NCI-H2107 treated with DMSO at 0.1 percent for 48 hours (cell line): ENCODE data around the gene IRF5.

ENCODE experiments used
- DNase-seq: peaks from one replicate; lab custom pipeline; 2025; ENCODE audit not compliant: unreplicated experiment; lab: John Stamatoyannopoulos, UW

IRF5 gene

DNA sequence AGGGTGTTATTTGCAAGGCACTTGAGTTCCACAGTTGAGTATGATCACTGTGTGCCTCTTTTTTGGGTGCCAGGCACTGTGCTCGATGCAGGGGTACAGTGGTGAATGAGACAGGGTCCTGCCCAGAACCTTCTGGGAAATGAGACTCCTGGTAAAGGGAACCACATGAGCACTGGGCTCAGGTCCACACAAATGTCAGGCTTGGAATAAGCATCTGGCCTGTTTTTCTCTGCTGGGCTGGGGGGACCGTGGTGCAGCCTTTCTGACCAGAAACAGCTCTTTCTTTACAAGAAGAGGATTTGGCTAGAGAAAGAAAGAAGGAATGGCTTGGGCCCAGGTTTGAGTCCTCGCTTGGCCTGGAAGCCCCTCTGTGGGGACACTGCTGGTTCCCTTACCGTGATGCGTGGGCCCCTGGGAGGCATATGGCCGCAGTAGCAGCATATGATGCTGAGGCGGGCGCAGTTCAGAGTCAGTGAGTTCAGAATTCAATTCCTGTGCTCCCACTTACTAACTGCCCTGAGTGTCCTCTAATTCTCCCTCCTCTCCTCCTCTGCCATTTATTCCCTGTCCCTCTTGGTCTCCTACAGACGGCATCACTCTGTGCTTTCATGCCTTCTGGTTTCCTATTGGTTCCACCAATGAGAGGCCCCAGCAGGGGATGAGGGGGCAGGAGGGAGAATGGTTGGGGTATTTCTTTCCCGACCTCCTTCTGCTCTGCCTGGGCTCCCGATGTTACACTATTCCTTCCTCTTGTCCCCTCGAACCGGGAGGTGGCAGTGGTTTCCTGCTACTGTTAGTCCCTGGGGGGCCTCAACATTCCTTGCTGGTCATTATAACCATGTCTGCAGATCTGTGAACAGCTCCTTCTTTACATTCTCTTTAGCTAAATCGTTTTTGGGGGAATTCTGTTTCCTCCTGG lies 17.6 kb upstream of the IRF5 start:
- no peak for DNase-seq

DNA sequence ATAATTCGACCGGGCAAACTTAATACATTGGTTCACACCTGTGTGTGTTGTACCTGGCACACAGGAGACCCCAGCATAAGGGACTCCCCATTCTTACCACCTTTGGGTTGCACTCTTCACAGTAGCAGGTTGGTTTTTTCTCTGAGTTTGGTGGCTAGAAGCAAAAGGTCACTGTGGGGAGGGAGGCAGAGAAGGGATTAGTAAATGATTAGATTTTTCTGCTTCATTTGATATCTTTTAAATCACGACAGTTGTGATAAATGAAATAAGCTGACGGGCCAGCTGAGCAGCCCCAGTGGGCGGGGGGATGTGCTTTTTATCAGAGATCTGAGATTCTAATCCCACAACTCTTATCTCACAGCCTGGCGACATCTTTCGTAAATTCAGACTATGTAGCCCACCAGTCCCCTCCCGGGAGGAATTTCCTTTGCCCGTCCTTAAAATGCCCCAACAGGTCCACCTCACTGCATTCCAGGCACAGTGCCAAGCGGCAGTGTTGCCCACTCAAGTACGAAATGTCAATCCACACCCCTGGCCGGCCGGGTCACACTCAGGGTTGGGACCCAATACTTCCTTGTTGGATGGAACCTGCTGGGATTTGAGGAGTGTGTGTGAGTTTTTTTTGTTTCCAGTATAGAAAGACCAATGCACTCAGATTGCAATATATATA lies 16.7 kb upstream of the IRF5 start:
- no peak for DNase-seq

DNA sequence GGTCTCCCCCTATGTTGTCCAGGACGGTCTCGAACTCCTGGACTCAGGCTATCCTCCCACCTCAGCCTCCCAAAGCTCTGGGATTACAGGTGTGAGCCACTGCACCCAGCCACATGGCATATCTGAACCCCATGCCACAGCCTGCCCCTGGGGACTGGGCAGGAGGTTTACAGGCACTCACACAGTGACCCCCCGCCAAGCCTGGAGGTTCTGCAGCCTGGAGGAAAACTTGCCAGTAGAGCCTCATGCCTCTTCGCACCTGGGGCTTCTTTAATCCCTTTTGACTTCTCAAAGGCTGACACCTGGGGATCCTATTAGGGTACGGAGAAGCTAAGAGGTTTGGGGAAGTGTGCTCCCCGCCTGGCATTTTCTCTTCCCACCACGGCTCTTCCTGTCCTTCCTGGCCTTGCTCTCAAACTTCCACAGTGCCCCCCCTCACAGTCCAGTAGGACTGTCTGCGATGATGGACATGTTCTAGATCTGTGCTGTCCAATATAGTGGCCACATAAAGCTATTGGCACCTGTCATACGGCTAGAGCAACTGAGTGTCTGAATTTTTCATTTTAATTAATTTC lies 15.8 kb upstream of the IRF5 start:
- peak; percentile 10 for DNase-seq

DNA sequence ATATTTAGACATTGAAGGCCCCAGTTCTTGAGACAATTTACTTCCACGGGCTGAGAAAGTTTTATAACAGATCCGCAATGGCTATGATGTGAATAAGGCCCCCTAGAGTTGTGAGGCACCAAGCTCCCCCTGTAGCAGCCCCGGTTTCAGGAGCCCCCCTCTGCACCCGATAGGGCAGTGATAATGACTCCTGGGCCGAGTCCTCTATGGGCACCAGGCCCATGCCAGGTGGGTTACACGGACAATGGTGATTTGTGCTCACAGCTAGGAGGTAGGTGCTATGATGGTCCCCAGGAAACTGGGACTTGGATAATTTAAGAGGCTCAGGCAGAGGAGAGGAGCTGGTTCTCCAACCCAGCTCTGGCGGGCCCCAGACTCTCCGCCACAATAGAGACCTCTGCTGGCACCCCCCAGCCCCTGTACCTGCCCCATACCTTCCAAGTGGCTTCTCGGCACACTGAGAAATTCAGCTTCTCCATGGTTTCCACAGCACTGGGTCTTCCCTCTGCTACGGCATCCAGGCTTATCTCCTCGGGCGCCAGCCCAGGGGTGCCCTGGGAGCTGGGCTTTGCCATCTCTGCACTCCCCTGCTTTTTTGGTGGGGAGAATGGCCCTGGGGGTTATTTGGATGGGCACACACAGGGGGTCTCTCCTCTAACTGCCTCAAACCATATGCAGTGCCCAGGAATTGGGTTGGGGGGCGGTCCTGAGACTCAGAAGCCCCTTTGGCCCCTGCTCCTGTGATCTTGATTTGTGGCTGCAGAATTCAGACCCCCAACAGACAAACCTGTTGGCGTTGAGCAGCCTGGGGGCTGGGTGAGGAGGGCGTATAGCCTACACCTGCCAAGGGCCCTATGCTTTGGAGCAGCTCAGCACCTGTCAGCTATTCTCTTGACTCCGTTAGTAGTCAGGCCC lies 15.0 kb upstream of the IRF5 start:
- DNase-seq, result no peak

DNA sequence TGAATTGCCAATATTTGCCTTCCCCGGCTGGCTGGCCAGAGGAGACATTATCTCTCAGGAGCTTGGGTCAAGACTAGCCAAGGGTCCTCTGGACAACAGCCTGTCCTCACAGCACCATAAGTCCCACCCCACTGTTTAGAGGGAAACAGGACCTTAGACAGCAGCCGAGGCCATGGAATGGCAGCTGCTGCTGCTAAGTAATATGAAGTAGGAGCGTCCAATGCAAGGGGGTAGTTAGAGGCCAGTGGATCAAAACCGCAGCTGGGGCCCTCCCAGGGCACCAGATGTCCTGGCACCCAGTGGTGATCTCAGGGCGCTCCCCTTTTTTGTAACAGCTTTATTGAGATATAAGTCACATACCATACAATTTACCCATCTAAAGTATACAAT lies 14.3 kb upstream of the IRF5 start:
- no peak for DNase-seq

DNA sequence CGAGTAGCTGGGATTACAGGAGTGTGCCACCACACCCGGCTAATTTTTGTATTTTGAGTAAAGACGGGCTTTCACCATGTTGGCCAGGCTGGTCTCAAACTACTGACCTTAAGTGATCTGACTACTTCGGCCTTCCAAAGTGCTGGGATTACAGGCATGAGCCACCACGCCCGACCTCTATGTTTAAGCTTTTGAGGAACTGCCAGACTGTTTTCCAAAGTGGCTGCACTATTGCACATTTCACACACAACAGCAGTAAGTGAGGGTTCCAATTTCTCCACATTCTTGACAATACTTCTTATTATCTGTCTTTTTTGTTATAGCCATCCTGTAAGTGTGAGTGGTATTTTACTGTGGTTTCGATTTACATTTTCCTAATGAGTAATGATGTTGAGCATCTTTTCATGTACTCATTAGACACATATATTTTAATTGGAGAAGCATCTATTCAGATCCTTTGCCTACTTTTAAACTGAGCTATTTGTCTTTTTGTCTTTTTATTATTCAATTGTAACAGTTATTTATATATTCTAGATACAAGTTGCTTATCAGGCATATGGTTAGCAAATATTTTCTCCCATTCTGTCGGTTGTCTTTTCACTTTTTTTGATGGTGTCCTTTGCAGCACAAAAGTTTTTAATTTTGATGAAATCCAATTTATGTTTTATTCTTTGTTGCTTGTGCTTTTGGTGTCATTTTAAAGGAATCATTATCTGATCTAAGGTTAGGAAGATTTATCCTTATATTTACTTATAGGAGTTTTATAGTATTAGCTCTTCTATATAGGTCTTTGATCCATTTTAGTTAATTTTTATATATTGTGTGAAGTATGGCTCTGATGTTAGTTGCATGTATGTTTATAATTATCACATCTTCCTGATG lies 12.8 kb upstream of the IRF5 start:
- DNase-seq, result no peak

DNA sequence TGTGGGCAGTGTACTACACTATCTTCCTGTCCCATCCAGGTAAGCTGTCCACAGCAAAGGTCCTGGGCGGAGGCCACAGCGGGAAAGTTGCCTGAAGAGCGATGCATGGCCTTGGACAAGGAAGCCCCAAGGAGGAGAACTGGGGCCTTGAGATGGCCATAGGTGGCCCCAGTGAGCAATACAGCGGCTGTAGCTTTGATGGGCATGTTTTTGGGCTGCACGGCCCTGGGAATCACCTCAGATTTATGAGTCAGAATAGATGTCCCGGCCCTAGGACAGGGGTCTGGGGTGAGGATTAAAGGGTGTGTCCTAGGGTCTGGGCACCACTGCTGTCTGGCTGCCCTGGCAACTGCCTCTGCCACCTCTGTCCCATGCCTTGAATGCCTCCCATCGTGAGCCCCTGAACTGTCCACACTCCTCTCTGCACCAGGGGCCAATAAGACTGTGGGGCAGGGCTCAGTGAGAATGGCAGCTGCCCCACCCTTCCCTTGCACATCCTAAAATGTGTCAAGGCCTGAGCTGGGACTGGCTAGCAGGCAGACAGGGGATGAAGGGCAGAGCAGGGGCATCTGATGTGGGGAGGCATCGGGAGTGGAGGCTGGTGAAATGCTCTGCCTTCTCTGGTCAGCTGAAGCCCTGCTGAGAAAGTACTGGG lies 9.4 kb upstream of the IRF5 start:
- no peak for DNase-seq

DNA sequence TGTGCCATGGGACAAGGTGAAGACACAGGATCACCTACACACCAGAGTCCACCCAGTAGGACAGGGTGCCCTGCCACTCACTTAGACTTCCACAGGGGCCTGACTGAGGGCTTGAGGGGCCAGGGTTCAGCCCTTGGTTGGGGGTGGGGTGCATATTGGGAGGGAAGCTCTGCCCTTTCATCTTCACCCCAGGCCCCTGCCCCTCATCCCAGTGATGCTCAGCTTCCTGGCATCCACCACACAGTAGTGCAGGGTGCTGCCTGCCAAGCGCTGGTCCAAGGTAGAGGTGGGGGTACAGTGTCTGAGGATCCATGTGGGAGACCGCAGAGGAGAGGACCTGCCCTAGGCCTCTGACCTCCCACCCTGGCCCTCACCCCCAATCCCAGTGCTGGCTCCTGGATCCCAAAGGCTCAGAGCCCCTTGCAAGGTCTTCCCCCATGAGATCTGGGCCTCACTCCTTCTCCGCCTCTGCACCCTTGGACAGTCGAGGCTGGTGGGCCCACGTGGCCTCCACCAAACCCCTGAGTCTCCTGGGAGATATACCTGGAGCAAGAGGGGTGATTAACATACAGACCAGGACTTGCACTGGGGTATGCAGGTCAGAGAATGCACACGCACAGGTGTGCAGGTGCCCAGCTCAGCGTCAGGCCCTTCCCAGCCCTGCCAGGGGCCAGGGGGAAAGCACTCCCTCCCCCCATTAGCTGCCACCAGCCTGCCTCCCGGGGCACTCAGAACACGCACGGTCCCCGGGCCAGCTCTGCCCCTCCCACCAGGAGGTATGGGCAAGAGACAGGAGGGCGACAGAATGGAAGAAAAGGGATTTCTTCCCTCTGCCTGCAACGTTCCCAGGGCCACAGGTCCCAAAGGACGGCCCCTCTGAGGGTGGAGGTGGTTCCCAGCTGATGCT lies 8.6 kb upstream of the IRF5 start:
- no peak for DNase-seq

DNA sequence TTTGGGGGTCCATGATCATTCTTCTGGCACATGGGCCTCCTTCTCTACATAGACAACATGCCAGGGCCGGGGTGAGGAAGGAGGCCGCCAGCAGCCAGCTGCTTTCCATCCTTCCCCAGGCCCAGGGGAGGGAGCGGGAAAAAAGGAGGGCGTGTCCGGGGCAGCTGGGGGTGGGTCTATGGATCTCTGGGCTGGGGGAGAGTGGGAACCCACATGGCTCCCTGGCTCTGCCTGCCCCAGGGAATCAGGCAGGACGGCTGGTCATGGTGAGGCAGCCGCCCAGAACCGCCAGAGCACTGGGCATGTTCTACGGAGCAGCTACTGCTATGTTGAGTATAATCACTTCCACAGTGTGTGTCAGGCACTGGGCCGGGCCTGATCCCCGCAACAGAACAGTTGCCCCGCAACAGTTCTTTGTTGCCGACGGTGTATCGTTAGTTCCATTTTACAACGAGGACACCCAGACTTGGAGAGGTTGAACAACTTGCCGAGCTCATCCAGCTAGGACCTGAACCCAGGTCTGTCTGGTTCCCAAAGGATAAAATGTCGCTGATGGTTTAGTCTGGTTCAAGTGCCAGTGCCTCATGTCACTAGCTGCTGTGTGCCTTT lies 6.4 kb upstream of the IRF5 start:
- no peak for DNase-seq

DNA sequence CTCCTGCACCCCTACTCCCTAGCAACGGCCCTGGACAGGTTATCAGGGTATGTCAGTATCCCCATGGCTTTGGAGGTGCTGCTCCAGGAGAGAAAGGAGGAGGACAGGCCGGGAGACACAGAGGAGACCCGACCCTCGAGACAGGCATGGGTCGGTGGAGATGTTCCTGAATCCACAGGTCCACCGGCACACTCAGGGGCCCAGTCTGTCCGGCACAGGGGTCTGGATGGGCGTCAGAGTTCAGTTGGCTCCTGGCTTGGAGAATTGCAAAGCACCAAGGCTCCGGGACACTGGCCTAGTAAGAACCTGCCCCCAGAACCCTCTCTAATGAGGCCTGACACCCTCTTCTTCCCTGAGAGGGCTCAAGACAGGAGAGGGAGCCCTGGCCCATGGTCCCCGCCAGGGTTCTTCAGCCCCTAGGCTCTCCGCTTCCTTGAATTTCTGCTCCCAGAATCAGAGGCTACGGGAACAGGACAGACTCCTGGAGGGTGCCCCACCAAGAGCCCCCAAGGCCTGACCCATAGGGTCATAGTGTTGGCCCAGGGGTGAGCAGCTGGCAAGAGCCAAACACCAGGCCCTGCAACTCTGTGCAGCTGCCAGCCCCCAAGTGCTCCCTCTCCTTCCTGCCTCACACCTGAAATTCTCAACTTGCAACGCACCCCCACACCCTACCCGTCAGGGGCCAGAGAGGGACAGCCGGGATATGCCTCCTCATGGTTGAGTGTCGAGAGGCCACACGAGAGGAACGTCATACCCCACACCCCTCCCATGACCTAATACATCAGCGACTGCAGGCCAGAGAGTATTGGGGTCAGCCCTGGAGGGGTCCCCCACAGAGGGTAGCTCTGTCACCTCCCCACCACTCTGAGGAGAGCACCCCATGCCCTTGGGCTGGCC lies 5.5 kb upstream of the IRF5 start:
- DNase-seq, result no peak

DNA sequence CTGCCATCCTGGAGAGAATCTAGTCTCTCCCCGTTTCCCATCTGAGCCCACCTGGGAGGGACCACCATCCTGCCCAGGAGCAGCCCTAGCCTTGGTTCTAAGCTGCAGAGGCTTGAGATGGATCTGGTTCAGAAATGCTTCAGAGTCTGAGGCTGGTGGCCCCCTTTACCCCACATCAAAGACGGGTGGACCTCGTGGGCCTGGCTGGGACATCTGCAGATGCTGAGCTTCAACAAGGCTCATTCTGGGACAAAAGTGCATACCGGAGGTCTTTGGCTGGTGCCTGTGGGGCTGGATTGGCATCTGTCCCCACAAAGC lies 4.9 kb upstream of the IRF5 start:
- DNase-seq, result no peak

DNA sequence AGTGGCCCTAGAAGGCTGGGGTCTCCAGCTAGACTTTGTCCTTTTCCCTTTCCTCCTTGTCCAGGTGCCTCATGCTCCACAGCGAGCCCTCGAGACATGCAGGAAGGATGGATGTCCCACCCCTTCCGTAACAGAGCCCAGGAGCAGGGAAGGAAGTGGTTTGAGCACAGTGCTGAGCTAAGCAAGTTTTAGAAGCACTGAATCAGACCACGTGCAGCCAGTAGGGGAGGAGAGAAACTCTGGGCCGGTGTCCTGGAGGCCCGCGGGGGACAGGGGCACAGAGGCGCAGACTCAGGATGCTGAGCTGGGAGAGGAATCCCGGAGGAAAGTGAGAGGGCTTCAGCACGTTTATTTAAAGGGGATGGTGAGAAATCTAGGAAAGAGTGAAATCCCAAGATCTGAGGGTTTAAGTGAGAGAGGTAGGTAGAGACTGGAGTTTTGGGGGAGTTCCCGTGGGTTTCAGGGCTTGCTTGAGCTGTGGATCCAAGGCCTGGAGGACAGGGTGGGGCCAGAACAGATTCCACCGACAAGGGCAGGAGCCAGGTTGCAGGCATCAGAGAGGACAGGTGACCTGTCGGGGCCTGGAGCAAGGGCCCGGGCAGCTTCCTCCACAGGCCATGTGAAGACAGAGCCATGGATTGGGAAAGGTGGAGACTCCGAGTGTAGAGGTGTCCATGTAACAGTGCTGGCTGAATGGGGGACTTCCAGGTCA lies 4.4 kb upstream of the IRF5 start:
- no peak for DNase-seq

DNA sequence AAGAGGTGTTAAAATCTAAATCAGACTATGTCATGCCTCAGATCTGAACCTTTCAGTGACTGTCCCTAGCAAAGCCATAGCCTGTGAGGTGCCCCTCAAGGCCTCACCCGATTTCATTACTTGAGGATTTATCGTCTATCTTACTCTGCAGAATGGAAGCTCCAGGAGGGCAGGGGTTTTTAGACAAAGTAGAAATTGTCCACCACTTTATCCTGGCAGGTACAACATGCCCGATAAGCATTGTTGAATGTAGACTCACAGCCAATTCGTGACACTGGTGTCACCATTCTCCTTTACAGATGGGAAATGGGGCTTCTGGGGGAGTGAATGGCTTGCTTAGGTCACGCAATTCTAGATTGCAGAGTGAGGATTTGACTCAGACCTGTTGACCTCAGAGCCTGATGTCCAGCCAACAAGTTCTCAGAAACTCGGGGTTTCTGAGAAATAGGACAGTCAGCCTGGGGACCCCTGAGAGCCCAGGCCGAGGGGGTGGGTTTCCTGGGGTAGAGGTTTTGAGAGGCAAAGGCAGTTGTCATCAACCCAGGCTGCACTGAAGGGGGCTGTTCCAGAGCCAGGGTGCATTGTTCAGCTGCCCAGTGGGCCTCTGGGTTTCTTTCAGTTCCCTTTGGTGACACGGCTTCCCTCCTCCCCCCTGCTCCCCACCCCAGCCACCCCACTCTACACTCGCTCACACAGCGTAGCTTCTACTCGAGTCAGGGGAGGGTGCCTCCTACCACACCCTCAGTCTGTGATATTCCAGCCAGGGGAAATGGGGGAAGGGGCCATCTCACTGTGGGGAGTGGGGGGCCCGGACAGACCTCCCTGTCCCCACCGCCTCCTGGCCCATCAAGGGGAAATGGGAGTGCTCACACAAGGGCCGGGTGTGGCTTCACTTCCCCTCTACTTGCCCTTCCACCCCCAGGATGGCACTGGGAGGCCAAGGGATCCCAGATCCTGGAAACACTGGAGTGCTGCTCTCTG lies 3.1 kb upstream of the IRF5 start:
- no peak for DNase-seq

DNA sequence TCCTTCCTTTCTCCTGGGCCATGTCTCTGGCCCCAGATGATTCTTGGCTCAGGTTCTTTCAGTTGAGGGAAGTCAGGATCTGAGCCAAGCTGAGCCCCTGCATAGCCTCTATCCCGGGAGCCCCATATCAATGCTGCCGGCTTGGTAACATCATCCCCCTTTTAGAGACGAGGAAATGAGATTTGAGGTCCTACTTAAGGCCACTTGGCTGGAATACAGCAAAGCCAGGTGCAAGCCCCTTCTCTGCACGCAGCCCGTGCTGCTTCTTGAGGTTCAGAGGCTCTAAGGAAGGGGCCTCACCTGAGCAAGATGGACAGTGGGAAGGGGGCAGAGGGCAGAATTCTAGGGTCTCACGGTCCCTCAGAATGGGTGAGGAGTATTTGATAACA lies 2.4 kb upstream of the IRF5 start:
- DNase-seq, result no peak

DNA sequence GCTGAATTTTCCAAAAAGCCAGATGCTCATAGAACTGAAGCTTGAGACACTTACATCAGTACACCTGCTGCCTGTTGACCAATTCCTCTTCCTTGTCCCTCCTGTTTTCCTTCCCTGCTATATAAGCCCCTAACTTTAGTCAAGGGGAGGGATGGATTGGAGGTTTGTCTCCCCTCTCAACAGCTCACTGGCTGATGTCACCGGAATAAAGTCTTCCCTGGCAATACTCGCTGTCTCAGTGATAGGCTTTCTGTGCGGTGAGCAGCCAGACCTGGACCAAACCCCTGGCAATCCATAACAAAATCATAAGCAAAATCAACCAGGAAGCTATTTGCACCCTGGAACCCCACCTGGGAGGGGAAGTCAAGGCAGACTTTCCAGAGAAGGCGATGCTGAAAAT lies 929 bp upstream of the IRF5 start:
- no peak for DNase-seq

DNA sequence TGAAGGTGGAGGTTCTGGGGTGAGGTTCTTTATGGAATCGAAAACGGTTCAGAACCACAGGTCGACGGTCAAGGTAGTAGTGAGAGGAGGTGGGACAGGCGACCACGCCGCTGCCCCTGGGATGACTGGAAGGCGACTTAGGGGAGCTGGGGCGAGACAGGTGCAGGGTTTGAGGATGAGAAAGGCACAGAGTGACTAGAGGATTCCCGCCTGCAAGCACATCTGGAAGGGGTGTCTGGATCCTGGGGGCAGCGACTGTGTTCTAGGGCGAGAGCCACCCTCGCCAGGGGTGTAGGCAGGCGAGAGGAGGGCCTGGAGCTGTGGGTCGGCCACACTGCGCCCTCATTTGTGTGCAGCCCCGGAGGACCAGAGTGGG lies 468 bp upstream of the IRF5 start:
- DNase-seq, result no peak
